SK-N-MC (cell line): ENCODE measurements around the gene OOEP.
"Not testable (repeated sequence)": the region's sequence is repeated elsewhere in the genome, so short reads cannot be mapped to it uniquely, and the experiment has no call there.

ENCODE experiments used
- DNase-seq: peaks from one replicate; pipeline ENCODE4 v3.0.0-alpha.2; 2011; ENCODE audit warnings: low read depth, low spot score
- H3K27ac ChIP-seq: fragments of 200-600 bp; sonication (generic); 2 replicates; pipeline ENCODE4 v1.5.1; 2016; ENCODE audit warnings: mixed run types
- H3K36me3 ChIP-seq: fragments of 200-600 bp; sonication (generic); 2 replicates; pipeline ENCODE4 v1.6.1; 2017; ENCODE audit warnings: antibody characterized with exemption, low read length, mixed read lengths; ENCODE audit not compliant: insufficient read depth
- H3K4me3 ChIP-seq: fragments of 200-600 bp; sonication (generic); 2 replicates; pipeline ENCODE4 v1.5.1; 2016
- H3K9ac ChIP-seq: fragments of 200-600 bp; sonication (generic); 2 replicates; pipeline ENCODE4 v1.8.0; 2017; ENCODE audit warnings: mixed run types, mixed read lengths; ENCODE audit not compliant: insufficient read length
- H3K9me3 ChIP-seq: fragments of 200-600 bp; sonication (generic); 2 replicates; pipeline ENCODE4 v1.6.1; 2017; ENCODE audit warnings: low read depth, mild to moderate bottlenecking, antibody characterized with exemption, low read length, moderate library complexity, mixed read lengths
- EZH2 ChIP-seq: fragments of 200-600 bp; sonication (generic); IDR thresholded peaks from one replicate; pipeline ENCODE4 v1.6.1; 2017; ENCODE audit warnings: antibody characterized with exemption
- FOXP2 ChIP-seq: optimal IDR thresholded peaks from 2 replicates; pipeline ENCODE3; 2011; ENCODE audit warnings: mild to moderate bottlenecking, moderate library complexity; ENCODE audit not compliant: insufficient read depth; ENCODE audit errors: extremely low read length, control extremely low read depth
- POLR2AphosphoS5 ChIP-seq: IDR thresholded peaks from 2 replicates; pipeline ENCODE4 v1.6.1; 2012; ENCODE audit warnings: mild to moderate bottlenecking, low read depth, low read length, borderline replicate concordance

Gene OOEP

GRCh38 chr6:73391675-73392074 lies 22.0 kb upstream of the OOEP start:
- no peaks in the 10 kb centered on the region for H3K36me3 ChIP-seq
- H3K27ac ChIP-seq, result no peak overlapping the region
- DNase-seq, result no peak
- no peak overlapping the region for H3K9ac ChIP-seq
- no peaks in the 10 kb centered on the region for H3K9me3 ChIP-seq
- TF ChIP-seq POLR2AphosphoS5 (no peak), FOXP2 (no peak), EZH2 (no peak)
- H3K4me3 ChIP-seq, result no peak overlapping the region

GRCh38 chr6:73389854-73390253 lies 20.2 kb upstream of the OOEP start:
- Histone ChIP-seq H3K4me3 (no peak overlapping the region), H3K9ac (no peak overlapping the region), H3K36me3 (no peaks in the 10 kb centered on the region), H3K9me3 (no peaks in the 10 kb centered on the region), H3K27ac (no peak overlapping the region)
- no peak for TF ChIP-seq POLR2AphosphoS5
- no peak for TF ChIP-seq EZH2
- no peak for TF ChIP-seq FOXP2
- DNase-seq, result no peak

GRCh38 chr6:73388800-73389512 lies 19.3 kb upstream of the OOEP start:
- H3K27ac ChIP-seq, result no peak overlapping the region
- H3K9me3 ChIP-seq, result no peaks in the 10 kb centered on the region
- H3K36me3 ChIP-seq, result no peaks in the 10 kb centered on the region
- peak overlapping the region; percentile 83 for H3K4me3 ChIP-seq
- DNase-seq, result peak; percentile 37
- peak overlapping the region; percentile 65 for H3K9ac ChIP-seq
- TF ChIP-seq POLR2AphosphoS5, result peak; percentile 51
- TF ChIP-seq EZH2, result no peak
- no peak for TF ChIP-seq FOXP2

GRCh38 chr6:73388433-73388799 lies 18.7 kb upstream of the OOEP start:
- H3K27ac ChIP-seq, result no peak overlapping the region
- no peak for DNase-seq
- H3K4me3 ChIP-seq, result peak overlapping the region; percentile 83
- H3K36me3 ChIP-seq, result no peaks in the 10 kb centered on the region
- H3K9ac ChIP-seq, result no peak overlapping the region
- H3K9me3 ChIP-seq, result no peaks in the 10 kb centered on the region
- no peak for TF ChIP-seq FOXP2
- TF ChIP-seq POLR2AphosphoS5, result no peak

- no peak overlapping the region for H3K9ac ChIP-seq
- DNase-seq, result no peak
- H3K27ac ChIP-seq, result no peak overlapping the region
- no peak for TF ChIP-seq FOXP2
- no peak for TF ChIP-seq EZH2
- no peak for TF ChIP-seq POLR2AphosphoS5
- H3K9me3 ChIP-seq, result no peaks in the 10 kb centered on the region
- H3K4me3 ChIP-seq, result no peak overlapping the region
- H3K36me3 ChIP-seq, result no peaks in the 10 kb centered on the region
These were observed 12.9 kb upstream of the OOEP start for GRCh38 chr6:73382462-73383113.

- not testable (repeated sequence) for H3K27ac ChIP-seq, H3K9ac ChIP-seq, H3K36me3 ChIP-seq, DNase-seq, H3K4me3 ChIP-seq, H3K9me3 ChIP-seq
These were observed 11.8 kb upstream of the OOEP start for GRCh38 chr6:73381531-73381930.

GRCh38 chr6:73377225-73377624 lies 7.5 kb upstream of the OOEP start:
- DNase-seq, result no peak
- Histone ChIP-seq H3K27ac (no peak overlapping the region), H3K9ac (no peak overlapping the region), H3K36me3 (no peaks in the 10 kb centered on the region), H3K9me3 (no peaks in the 10 kb centered on the region), H3K4me3 (no peak overlapping the region)
- TF ChIP-seq POLR2AphosphoS5 (no peak), FOXP2 (no peak), EZH2 (no peak)

- Histone ChIP-seq H3K4me3 (no peak overlapping the region), H3K9me3 (no peaks in the 10 kb centered on the region), H3K27ac (no peak overlapping the region), H3K9ac (no peak overlapping the region), H3K36me3 (no peaks in the 10 kb centered on the region)
- no peak for TF ChIP-seq EZH2
- TF ChIP-seq FOXP2, result no peak
- no peak for TF ChIP-seq POLR2AphosphoS5
- DNase-seq, result no peak
These were observed 5.5 kb upstream of the OOEP start for GRCh38 chr6:73375216-73375615.

GRCh38 chr6:73372516-73372915 lies 2.8 kb upstream of the OOEP start:
- Histone ChIP-seq H3K27ac (no peak overlapping the region), H3K36me3 (no peaks in the 10 kb centered on the region), H3K9ac (no peak overlapping the region), H3K9me3 (no peaks in the 10 kb centered on the region), H3K4me3 (no peak overlapping the region)
- no peak for DNase-seq
- TF ChIP-seq FOXP2, result no peak
- TF ChIP-seq EZH2, result no peak
- TF ChIP-seq POLR2AphosphoS5, result no peak
